HUES48 (cell line): ENCODE data around the gene TECTA.
"Not testable (repeated sequence)": the region's sequence is repeated elsewhere in the genome, so short reads cannot be mapped to it uniquely, and the experiment has no call there.

ENCODE experiments used
- H3K27ac ChIP-seq: one replicate; pipeline ENCODE4 v1.7.0; 2013; ENCODE audit warnings: low read depth, low read length, inconsistent platforms
- H3K27me3 ChIP-seq: 2 replicates; pipeline ENCODE4 v1.6.1; 2013; ENCODE audit warnings: mild to moderate bottlenecking, low read length; ENCODE audit not compliant: control insufficient read depth, insufficient read depth
- H3K36me3 ChIP-seq: 2 replicates; pipeline ENCODE4 v1.6.1; 2013; ENCODE audit warnings: low read length; ENCODE audit not compliant: control insufficient read depth, insufficient read depth
- H3K4me1 ChIP-seq: 2 replicates; pipeline ENCODE4 v1.6.1; 2013; ENCODE audit warnings: mild to moderate bottlenecking, low read length; ENCODE audit not compliant: control insufficient read depth, insufficient read depth
- H3K4me3 ChIP-seq: 2 replicates; pipeline ENCODE4 v1.5.1; 2013; ENCODE audit warnings: mild to moderate bottlenecking, low read depth, low read length
- H3K9ac ChIP-seq: 2 replicates; pipeline ENCODE4 v1.6.1; 2013; ENCODE audit warnings: mild to moderate bottlenecking, low read depth, low read length, moderate library complexity
- H3K9me3 ChIP-seq: 2 replicates; pipeline ENCODE4 v1.6.1; 2013; ENCODE audit warnings: low read length; ENCODE audit not compliant: control insufficient read depth, insufficient read depth

TECTA gene

DNA sequence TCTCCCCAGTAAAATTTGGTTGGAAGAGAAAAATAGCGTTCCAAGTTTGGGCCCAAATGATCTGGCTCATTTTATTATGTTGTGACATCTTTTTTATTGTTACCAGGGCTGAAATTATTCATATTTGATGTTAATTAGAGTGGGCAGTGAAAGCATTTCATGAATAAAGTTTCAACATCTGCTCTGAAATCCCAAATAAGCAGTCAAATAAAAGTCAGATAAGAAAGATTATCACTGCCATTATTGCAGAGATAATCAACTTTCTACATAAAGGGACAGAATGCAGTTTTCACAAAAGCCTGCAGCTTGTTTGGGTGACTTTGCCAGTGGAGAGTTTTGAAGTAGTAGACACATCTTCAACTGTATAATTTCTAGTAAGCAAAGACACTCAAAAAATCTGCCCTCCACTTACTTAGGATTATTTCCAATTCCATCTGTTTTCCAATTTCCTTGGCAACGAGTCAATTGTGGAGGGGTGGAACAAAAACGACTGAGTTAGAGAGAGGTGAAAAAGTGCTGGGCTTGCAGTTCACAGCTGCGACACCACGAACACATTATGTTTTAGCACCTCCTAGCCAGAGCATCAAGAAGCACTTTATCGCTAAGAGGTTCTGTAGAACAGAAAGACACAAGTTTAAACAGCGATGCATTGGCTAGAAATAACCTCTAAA, 9.0 kb downstream of the TECTA start:
- H3K27ac ChIP-seq, result no peak overlapping the region
- H3K9ac ChIP-seq, result no peak overlapping the region
- peaks cover 3% of the 10 kb centered on the region; the same call in 1 of the 2 replicates for H3K4me1 ChIP-seq
- no peaks in the 10 kb centered on the region for H3K36me3 ChIP-seq
- H3K4me3 ChIP-seq, result no peak overlapping the region
- no peaks in the 10 kb centered on the region for H3K9me3 ChIP-seq
- peaks cover 3% of the 10 kb centered on the region; the same call in 1 of the 2 replicates for H3K27me3 ChIP-seq

DNA sequence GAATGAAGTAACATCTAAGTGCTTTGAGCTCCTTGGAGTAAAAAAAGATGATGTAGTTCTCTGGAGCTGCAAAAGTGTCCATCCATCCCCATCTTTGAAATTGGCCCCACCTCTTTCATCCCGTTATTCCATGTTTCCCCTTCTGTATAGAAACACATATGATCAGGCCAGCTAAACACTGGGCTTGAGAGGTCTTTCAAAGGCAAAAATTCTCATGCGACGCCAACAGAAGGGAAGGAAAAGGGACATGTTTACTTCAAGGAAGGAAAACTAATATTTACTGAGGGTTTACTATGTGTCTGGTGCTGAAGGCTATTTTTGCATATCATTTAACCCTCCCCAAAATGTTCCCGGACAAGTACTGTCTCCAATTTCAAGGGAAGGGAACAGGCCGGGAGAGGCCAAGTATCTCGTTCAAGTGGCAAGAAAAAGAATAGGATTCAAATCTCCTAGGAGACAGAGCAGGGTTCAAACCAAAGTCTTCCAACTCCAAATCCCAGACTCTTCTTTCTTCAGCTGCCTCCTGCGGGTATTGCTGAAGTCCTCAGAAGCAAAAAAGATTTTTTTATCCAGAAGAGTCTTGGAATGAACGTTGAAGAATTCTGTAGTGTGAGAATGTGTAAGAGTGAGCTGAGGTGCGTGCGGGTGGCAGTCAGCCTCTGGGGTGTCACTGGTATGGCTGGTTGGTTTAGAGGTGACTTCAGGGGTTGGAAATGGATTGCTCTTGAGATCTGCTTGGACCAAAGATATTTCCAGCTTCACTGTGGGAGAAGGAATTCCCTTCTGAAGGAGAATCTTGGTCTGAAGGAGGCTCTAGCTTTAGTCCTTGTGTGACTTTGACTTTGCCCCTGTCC, 10.1 kb downstream of the TECTA start:
- Histone ChIP-seq H3K36me3 (no peaks in the 10 kb centered on the region), H3K9ac (no peak overlapping the region), H3K4me1 (peaks cover 3% of the 10 kb centered on the region; the same call in 1 of the 2 replicates), H3K27me3 (peaks cover 3% of the 10 kb centered on the region; the same call in 1 of the 2 replicates), H3K27ac (no peak overlapping the region), H3K4me3 (no peak overlapping the region), H3K9me3 (no peaks in the 10 kb centered on the region)

DNA sequence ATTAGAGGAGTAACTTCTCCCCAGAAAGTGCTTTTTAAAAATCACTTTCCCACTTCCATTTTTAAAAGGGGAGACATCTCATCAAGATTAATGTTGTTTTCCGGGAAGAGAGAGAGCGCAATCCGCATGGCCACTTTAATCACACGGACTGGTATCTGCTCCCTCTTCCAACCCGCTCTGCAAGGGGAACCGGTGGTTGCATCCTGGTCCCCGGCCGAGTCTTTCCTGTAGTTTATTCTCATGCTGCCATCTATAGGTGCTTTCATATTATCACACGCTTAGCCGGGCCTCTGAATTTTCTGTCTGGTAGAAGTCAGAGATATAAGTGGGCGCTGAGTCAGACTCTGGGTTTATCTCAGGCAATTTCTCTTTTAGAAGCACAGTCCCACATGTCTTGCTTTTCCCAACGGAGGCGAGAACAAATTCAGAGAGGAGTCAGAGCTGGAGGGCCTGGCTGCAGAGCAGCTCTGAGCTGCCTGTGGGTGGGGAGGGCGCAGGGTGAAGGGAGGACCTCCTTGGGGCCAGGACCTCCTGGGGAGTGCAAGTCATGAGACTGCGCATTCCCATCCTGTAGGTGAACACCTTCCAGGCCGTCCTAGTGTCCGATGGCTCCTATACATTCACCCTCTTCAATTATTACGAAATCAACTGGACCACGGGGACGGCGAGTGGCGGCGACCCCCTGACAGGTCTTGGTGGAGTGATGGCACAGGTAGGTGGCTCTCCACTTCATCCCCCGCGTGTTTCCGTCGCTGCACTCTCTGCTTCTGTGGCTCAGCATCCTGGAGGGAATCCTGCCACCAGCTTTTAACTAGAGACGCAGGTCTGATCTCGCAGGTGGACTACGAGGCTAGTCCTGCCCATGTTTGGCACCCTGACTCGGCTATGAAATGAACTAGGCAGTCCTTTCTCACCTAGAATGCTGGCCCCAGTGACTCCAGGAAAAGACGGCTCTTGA, 11.7 kb downstream of the TECTA start:
- Histone ChIP-seq H3K9ac (no peak overlapping the region), H3K27me3 (peaks cover 3% of the 10 kb centered on the region; the same call in 1 of the 2 replicates), H3K4me3 (no peak overlapping the region)

DNA sequence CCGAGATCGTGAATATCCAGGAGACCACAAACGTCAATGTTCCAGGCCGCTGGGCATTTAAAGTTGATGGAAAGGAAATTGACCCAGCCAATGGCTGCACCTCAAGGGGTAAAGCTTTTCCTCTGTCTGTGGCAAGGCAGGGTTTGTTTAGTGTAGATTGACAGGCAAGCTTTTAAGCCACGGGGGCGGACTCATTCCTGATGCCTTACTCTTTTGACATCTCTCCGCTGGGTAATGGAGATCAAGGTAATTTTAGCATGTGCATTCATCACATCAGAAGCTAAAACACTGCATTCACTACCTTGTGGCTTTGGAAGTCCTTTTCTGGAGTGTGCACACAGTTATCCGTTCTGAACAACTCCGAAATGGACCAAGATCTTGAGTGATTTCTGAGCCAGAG, 12.6 kb downstream of the TECTA start:
- Histone ChIP-seq H3K36me3 (no peaks in the 10 kb centered on the region), H3K27me3 (peaks cover 3% of the 10 kb centered on the region; the same call in 1 of the 2 replicates), H3K27ac (no peak overlapping the region), H3K4me1 (peaks cover 3% of the 10 kb centered on the region; the same call in 1 of the 2 replicates), H3K4me3 (no peak overlapping the region), H3K9me3 (no peaks in the 10 kb centered on the region), H3K9ac (no peak overlapping the region)

More for the DNA sequence above, 11.7 kb downstream of the TECTA start:
- Histone ChIP-seq H3K27ac (no peak overlapping the region), H3K9me3 (no peaks in the 10 kb centered on the region), H3K36me3 (no peaks in the 10 kb centered on the region), H3K4me1 (peaks cover 3% of the 10 kb centered on the region; the same call in 1 of the 2 replicates)

DNA sequence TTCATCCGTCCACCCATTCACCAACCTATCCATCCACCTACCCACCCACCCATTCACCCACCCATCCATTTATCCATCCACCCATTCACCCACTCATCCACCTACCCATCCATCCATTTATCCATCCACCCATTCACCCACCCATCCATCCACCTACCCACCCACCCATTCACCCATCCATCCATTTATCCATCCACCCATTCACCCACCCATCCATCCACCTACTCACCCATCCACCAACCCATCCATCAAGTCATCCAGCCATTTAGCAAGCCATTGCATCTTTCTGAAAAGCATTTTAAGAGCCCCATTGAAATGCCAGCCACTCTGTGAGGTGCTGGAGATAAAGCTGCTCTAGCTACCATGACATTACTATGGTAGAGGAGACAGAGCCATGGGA, 14.0 kb downstream of the TECTA start:
- H3K9ac ChIP-seq, H3K4me3 ChIP-seq, H3K27me3 ChIP-seq, H3K4me1 ChIP-seq, H3K9me3 ChIP-seq, H3K27ac ChIP-seq, H3K36me3 ChIP-seq: not testable (repeated sequence)

DNA sequence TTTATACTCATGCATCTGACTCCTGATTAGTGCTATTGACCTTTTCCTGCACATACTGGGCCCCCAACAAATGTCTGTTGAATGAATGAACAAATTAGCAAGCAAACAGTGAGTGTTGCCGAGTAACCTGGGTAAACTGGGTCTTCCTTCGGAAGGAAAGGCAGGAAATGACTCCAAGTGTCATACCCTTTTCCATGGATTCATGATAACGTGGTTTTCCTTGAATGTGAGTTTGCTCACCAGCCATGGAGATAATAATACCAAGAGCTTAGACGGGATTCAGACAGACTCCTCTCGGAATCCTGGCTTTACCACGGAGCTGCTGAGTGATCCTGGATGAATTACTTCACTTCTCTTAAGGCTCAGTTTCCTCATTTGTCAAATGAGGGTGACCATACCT, 16.7 kb downstream of the TECTA start:
- Histone ChIP-seq H3K27ac (no peak overlapping the region), H3K36me3 (no peaks in the 10 kb centered on the region), H3K27me3 (no peaks in the 10 kb centered on the region)

DNA sequence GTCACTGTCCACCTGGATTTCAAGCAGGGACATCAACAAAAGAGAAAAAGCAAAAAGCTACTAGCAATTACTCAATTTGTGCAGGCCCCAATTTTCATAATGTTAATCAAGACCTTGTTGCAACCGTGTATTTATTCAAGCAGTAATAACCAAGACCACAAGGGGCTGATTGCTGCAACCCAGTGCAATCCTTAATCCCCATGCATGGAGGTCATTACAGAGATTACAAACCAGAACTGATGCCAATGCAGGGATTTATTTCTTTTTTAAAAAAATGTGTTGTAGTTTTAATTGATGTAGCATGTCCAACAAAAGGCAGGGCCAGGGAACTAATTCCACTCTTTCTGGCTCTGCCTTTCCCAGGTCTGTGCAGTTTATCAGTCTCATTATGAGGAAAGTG, 18.4 kb downstream of the TECTA start:
- H3K4me1 ChIP-seq, result no peaks in the 10 kb centered on the region
- H3K9ac ChIP-seq, result no peak overlapping the region
- peaks cover 17% of the 10 kb centered on the region for H3K9me3 ChIP-seq
- no peaks in the 10 kb centered on the region for H3K27me3 ChIP-seq
- H3K36me3 ChIP-seq, result no peaks in the 10 kb centered on the region
- H3K27ac ChIP-seq, result no peak overlapping the region
- H3K4me3 ChIP-seq, result no peak overlapping the region

More for the DNA sequence above, 16.7 kb downstream of the TECTA start:
- H3K4me1 ChIP-seq, result no peaks in the 10 kb centered on the region; the same call in 1 of the 2 replicates
- H3K9ac ChIP-seq, result no peak overlapping the region
- H3K4me3 ChIP-seq, result no peak overlapping the region
- peaks cover 14% of the 10 kb centered on the region for H3K9me3 ChIP-seq

DNA sequence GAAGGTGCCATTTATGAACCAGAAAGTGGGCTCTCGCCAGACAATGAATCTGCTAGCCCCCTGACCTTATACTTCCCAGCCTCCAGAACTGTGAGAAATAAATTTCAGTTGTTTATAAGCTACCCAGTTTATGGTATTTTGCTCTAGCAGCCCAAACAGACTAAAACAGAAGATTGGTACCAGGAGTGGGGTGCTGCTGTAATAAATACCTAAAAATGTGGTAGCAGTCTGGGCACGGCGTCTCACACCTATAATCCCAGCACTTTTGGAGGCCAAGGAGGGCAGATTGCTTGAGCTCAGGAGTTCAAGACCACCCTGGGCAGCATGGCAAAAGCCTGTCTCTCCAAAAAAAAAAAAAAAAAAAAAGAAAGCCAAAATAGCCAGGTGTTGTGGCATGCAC, 21.3 kb downstream of the TECTA start:
- H3K27ac ChIP-seq, result no peak overlapping the region
- no peaks in the 10 kb centered on the region for H3K4me1 ChIP-seq
- H3K9me3 ChIP-seq, result peaks cover 17% of the 10 kb centered on the region
- H3K36me3 ChIP-seq, result no peaks in the 10 kb centered on the region
- no peak overlapping the region for H3K9ac ChIP-seq
- H3K27me3 ChIP-seq, result no peaks in the 10 kb centered on the region
- H3K4me3 ChIP-seq, result no peak overlapping the region

DNA sequence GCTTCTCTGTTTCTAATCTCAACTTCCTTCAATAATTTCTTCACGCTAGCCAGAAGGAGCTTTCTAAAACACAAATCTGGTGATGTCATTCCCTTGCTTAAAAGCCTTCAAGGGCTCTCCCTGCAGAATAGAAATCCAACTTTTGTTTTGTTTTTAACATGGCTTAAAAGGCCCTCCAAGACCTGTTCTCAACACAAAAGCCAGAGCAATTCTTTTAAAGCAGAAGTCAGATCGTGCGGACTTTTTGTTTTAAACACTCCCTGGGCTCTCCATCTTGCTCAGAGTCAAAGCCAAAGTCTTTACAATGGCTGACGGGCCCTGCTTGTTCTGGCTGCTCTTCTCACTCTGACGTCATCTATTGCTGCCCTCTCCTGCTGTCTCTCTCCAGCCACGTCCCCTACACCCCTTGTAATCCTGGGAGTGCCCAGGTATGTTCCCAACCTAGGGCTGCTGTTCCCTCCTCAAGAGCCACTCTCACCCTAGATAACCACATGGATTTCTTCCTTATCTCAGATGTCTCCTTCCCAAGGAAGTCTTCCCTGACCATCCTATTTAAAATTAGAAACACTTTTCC, 22.5 kb downstream of the TECTA start:
- no peaks in the 10 kb centered on the region for H3K27me3 ChIP-seq
- H3K4me3 ChIP-seq, result no peak overlapping the region
- no peak overlapping the region for H3K27ac ChIP-seq
- no peaks in the 10 kb centered on the region for H3K4me1 ChIP-seq
- H3K36me3 ChIP-seq, result no peaks in the 10 kb centered on the region
- peaks cover 17% of the 10 kb centered on the region for H3K9me3 ChIP-seq
- no peak overlapping the region for H3K9ac ChIP-seq

DNA sequence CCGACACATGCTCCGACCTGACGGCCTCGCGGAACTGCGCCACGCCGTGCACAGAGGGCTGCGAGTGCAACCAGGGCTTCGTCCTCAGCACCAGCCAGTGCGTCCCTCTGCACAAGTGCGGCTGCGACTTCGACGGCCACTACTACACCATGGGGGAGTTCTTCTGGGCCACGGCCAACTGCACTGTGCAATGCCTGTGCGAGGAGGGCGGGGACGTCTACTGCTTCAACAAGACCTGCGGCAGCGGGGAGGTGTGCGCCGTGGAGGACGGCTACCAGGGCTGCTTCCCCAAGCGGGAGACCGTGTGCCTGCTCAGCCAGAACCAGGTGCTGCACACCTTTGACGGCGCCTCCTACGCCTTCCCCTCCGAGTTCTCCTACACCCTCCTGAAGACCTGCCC, 26.8 kb downstream of the TECTA start:
- Histone ChIP-seq H3K9me3 (0 out of 2 replicates have a peak, but pooled peaks cover 3% of the 10 kb centered on the region), H3K4me1 (no peaks in the 10 kb centered on the region), H3K36me3 (no peaks in the 10 kb centered on the region), H3K4me3 (no peak overlapping the region), H3K9ac (no peak overlapping the region), H3K27ac (no peak overlapping the region), H3K27me3 (no peaks in the 10 kb centered on the region)
